T-helper 2 cell treated with Interferon-gamma antibody and Interleukin-4, amounts not matched to agents 5 μg/mL and 100 μg/mL, for 36 hours (primary cell): ENCODE results near the gene DNAAF2.
"Not testable (repeated sequence)": the region's sequence is repeated elsewhere in the genome, so short reads cannot be mapped to it uniquely, and the experiment has no call there.

Experiments used
- DNase-seq: peaks from one replicate; pipeline ENCODE4 v3.0.0; 2021; ENCODE audit warnings: low spot score
- H3K27ac Mint-ChIP-seq: one replicate; pipeline ENCODE4 v1.8.0; 2021; ENCODE audit warnings: mild to moderate bottlenecking, mixed read lengths
- H3K27me3 Mint-ChIP-seq: one replicate; pipeline ENCODE4 v1.8.0; 2021; ENCODE audit warnings: low read depth, mixed read lengths
- H3K36me3 Mint-ChIP-seq: one replicate; pipeline ENCODE4 v1.8.0; 2021; ENCODE audit warnings: low read depth, mixed read lengths
- H3K4me1 Mint-ChIP-seq: one replicate; pipeline ENCODE4 v1.8.0; 2021; ENCODE audit warnings: low read depth, mixed read lengths
- H3K4me3 Mint-ChIP-seq: one replicate; pipeline ENCODE4 v1.8.0; 2022; ENCODE audit warnings: mild to moderate bottlenecking, moderate library complexity, mixed read lengths
- H3K9me3 Mint-ChIP-seq: one replicate; pipeline ENCODE4 v1.8.0; 2021; ENCODE audit warnings: mixed read lengths

The DNAAF2 gene

DNA sequence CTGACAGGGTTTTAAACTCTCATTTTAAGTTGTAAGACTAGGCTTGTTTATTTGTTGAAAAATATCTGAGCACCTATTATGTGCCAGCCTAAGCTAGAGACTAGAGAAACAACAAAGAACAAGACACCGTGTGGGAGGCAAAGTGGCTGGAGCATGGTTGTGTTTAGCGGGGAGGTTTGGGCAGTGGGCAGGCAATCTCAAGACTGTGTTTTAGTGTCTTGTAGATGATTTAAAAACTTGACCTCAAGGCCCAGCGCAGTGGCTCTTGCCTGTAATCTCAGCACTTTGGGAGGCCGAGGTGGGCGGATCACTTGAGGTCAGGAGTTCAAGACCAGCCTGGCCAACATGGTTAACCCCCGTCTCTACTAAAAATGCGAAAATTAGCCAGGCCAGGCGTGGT, 22.4 kb downstream of the DNAAF2 start:
- H3K27me3 Mint-ChIP-seq, result no peaks in the 10 kb centered on the region
- no peak overlapping the region for H3K4me3 Mint-ChIP-seq
- H3K36me3 Mint-ChIP-seq, result peaks cover 44% of the 10 kb centered on the region
- no peak for DNase-seq
- peaks cover 15% of the 10 kb centered on the region for H3K4me1 Mint-ChIP-seq
- no peak overlapping the region for H3K27ac Mint-ChIP-seq
- no peaks in the 10 kb centered on the region for H3K9me3 Mint-ChIP-seq

DNA sequence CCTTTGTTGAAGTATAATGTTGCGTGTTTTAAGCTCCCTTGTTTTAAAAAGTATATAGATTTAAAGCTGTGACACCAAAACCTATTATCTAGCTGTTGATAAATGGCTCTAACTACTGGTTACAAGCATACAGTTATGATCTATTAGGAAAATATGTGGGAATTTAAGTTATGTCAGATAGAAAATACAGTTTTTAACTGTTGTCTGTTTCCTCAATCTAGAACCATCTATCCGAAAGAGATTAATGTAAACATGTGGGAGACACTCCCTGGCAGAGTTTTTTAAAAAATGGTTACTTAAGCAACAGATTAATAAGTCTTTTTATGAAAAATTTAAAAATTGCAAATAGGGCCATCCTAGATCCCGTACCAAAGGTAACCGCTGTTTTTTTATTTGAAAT, 22.8 kb downstream of the DNAAF2 start:
- Mint-ChIP-seq H3K9me3 (no peaks in the 10 kb centered on the region), H3K4me1 (peaks cover 12% of the 10 kb centered on the region), H3K4me3 (no peak overlapping the region), H3K27ac (no peak overlapping the region), H3K36me3 (peaks cover 42% of the 10 kb centered on the region), H3K27me3 (no peaks in the 10 kb centered on the region)
- DNase-seq, result no peak

DNA sequence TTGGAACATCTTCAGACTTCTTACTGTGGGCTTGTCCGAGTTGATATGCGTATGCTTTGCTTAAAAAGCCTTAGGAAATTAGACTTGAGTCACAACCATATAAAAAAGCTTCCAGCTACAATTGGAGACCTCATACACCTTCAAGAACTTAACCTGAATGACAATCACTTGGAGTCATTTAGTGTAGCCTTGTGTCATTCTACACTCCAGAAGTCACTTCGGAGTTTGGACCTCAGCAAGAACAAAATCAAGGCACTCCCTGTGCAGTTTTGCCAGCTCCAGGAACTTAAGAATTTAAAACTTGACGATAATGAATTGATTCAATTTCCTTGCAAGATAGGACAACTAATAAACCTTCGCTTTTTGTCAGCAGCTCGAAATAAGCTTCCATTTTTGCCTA, 27.5 kb downstream of the DNAAF2 start:
- Mint-ChIP-seq H3K4me1 (peaks cover 9% of the 10 kb centered on the region), H3K27me3 (no peaks in the 10 kb centered on the region), H3K27ac (no peak overlapping the region), H3K4me3 (no peak overlapping the region), H3K36me3 (peaks cover 42% of the 10 kb centered on the region), H3K9me3 (no peaks in the 10 kb centered on the region)
- no peak for DNase-seq

GRCh38 chr14:49598485-49599300, 36.4 kb downstream of the DNAAF2 start, which contains the start of gene LRR1:
Gene LRR1, plus strand, starts transcription at chr14:49598940. Its CDS starts 81 bp downstream, at chr14:49599021.
- peaks cover 36% of the 10 kb centered on the region for H3K4me1 Mint-ChIP-seq
- no peaks in the 10 kb centered on the region for H3K27me3 Mint-ChIP-seq

DNA sequence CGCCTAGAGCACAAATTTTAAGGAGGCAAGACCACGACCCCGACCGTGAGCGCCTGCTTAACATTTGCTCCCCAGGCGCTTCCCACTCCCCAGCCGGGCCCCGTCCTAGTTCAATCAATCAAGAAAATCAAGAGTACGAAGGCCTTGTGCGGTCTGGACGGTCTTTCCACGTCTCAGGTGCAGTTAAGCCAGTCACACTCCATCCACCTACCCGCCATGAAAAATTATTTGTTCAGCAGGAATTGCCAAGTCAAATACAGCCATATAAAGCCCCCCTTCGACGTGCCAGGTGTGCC, 36.9 kb downstream of the DNAAF2 start:
- Mint-ChIP-seq H3K9me3 (no peaks in the 10 kb centered on the region), H3K4me3 (peak overlapping the region; percentile 91), H3K27ac (peak overlapping the region; percentile 95), H3K36me3 (peaks cover 18% of the 10 kb centered on the region), H3K4me1 (peaks cover 36% of the 10 kb centered on the region), H3K27me3 (no peaks in the 10 kb centered on the region)
- DNase-seq, result no peak

More at GRCh38 chr14:49598485-49599300, 36.4 kb downstream of the DNAAF2 start, which contains the start of gene LRR1:
- Mint-ChIP-seq H3K36me3 (peaks cover 21% of the 10 kb centered on the region), H3K4me3 (peak within 1 kb of the TSS; percentile 91), H3K27ac (peak within 1 kb of the TSS; percentile 95), H3K9me3 (no peaks in the 10 kb centered on the region)
- DNase-seq, result peak; percentile 85

DNA sequence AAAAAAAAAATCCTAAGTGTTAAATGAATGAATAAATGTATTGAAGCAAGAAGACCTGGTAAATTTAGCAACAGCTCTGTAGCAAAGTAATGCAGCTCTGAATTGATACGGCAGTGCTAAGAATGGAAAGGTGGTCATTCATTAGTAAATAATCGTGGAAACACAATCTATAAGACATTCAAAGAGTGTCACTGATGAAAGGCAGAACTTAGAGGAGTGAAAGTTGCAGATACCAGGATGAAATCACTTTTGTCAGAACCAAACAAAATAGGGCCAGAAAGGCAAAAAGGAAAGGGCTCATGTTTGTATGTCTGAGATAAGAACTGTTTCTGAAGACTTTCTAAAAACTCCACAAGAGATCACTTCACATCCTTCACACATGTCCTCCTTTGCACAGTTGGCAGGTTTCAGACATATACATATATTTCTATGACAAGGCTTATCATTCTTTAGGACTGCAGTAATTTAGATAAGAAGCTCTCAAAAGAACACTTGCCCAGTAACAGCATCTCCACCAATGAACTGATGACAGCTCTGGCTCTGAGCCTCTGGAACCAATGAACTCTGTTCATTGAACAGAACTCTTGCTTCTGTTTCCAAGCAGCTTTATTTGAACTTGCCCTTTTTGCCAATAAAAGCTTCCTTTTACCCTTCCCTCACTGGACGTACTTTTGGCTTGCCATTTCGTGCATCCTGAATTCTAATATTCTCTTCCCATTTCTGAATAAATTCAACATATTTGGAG, 40.5 kb downstream of the DNAAF2 start:
- Mint-ChIP-seq H3K27me3 (no peaks in the 10 kb centered on the region), H3K4me3 (no peak overlapping the region), H3K9me3 (no peaks in the 10 kb centered on the region), H3K4me1 (peaks cover 22% of the 10 kb centered on the region), H3K27ac (no peak overlapping the region), H3K36me3 (peaks cover 3% of the 10 kb centered on the region)
- no peak for DNase-seq

GRCh38 chr14:49593016-49593415, 42.0 kb downstream of the DNAAF2 start:
- Mint-ChIP-seq H3K36me3 (no peaks in the 10 kb centered on the region), H3K27me3 (no peaks in the 10 kb centered on the region), H3K9me3 (no peaks in the 10 kb centered on the region), H3K4me3 (no peak overlapping the region), H3K27ac (no peak overlapping the region), H3K4me1 (peaks cover 22% of the 10 kb centered on the region)
- DNase-seq, result no peak

GRCh38 chr14:49589387-49589786, 45.7 kb downstream of the DNAAF2 start:
- Mint-ChIP-seq H3K27me3 (peaks cover 5% of the 10 kb centered on the region), H3K36me3 (peaks cover 18% of the 10 kb centered on the region), H3K4me1 (peaks cover 17% of the 10 kb centered on the region), H3K4me3 (no peak overlapping the region), H3K9me3 (no peaks in the 10 kb centered on the region), H3K27ac (no peak overlapping the region)
- DNase-seq, result no peak

GRCh38 chr14:49586673-49587460, 48.2 kb downstream of the DNAAF2 start:
- peaks cover 36% of the 10 kb centered on the region for H3K4me1 Mint-ChIP-seq
- H3K36me3 Mint-ChIP-seq, result peaks cover 41% of the 10 kb centered on the region
- H3K27ac Mint-ChIP-seq, result peak overlapping the region; percentile 89
- peak overlapping the region; percentile 88 for H3K4me3 Mint-ChIP-seq
- H3K9me3 Mint-ChIP-seq, result no peaks in the 10 kb centered on the region
- H3K27me3 Mint-ChIP-seq, result peaks cover 5% of the 10 kb centered on the region
- DNase-seq, result peak; percentile 63

- Mint-ChIP-seq H3K4me1 (peaks cover 43% of the 10 kb centered on the region), H3K9me3 (no peaks in the 10 kb centered on the region), H3K4me3 (peak within 1 kb of the TSS; percentile 88), H3K36me3 (peaks cover 49% of the 10 kb centered on the region), H3K27me3 (peaks cover 5% of the 10 kb centered on the region), H3K27ac (peak within 1 kb of the TSS; percentile 89)
- peak; percentile 99 for DNase-seq
These were observed 49.0 kb downstream of the DNAAF2 start, which contains the start of gene RPS29 for GRCh38 chr14:49585803-49586672. Gene RPS29, minus strand, starts transcription at chr14:49586380. Its CDS starts 34 bp downstream, at chr14:49586346.

DNA sequence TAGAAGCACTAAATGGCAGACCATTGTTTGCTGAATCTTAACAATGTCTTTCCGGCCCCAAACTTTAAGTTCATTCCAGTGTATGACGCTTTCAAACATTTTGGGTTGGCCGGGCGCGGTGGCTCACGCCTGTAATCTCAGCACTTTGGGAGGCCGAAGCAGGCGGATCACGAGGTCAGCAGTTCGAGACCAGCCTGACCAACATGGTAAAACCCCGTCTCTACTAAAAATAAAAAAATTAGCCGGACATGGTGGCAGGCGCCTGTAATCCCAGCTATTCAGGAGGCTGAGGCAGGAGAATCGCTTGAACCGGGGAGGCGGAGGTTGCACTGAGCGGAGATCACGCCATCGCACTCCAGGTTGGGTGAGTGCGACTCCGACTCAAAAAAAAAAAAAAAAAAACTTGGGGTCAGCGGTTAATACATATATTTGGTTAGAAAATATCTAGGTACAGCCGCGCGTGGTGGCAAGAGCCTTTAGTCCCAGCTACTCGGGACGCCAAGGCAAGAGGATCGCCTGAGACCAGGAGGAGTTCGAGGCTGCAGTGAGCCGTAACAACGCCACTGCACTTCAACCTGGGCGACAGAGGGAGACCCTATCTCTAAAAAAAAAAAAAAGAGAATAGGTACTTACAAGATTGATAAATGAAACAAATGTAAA, 49.9 kb downstream of the DNAAF2 start:
- not testable (repeated sequence) for DNase-seq, H3K9me3 Mint-ChIP-seq, H3K27me3 Mint-ChIP-seq
- Mint-ChIP-seq H3K27ac (peak overlapping the region; percentile 89), H3K4me1 (peaks cover 45% of the 10 kb centered on the region), H3K36me3 (peaks cover 51% of the 10 kb centered on the region), H3K4me3 (peak overlapping the region; percentile 88)

DNA sequence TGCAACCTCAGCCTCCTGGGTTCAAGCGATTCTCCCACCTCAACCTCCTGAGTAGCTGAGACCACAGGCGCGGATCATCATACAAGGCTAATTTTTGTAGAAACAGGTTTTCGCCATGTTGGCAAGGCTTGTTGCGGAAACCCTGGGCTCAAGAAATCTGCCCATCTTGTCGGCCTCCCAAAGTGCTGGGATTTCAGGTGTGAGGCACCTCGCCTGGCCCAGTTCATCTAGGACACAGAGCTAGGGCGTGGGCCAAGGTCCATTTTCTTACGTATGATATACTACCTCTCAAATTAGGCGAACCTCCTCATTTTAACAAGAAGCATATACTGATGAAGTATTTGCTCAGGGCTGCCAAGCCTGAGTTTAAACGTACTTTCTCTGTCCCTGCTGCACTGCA, 51.0 kb downstream of the DNAAF2 start:
- Mint-ChIP-seq H3K9me3 (no peaks in the 10 kb centered on the region), H3K4me1 (peaks cover 50% of the 10 kb centered on the region), H3K4me3 (peak overlapping the region; percentile 88), H3K36me3 (peaks cover 53% of the 10 kb centered on the region), H3K27me3 (peaks cover 5% of the 10 kb centered on the region), H3K27ac (peak overlapping the region; percentile 84)
- no peak for DNase-seq

- Mint-ChIP-seq H3K9me3 (no peaks in the 10 kb centered on the region), H3K4me1 (peaks cover 54% of the 10 kb centered on the region), H3K27ac (peak overlapping the region; percentile 84), H3K36me3 (peaks cover 53% of the 10 kb centered on the region), H3K4me3 (peak overlapping the region; percentile 88), H3K27me3 (peaks cover 5% of the 10 kb centered on the region)
- DNase-seq, result no peak
These were observed 51.4 kb downstream of the DNAAF2 start for GRCh38 chr14:49583629-49584028.
